GM23338 (cell line): ENCODE results near the gene MINDY4. TPM values are rescaled to one million over a fixed set of nuclear protein-coding genes. Genes with fewer than 3 reads are reported as not detected.

Experiments used
- ATAC-seq: fragments of 200-7000 bp; cut with Tn5 transposase; 3 replicates; pipeline ENCODE4 v1.9.1; 2020
- DNase-seq: peaks from one replicate; pipeline ENCODE4 v3.0.0-alpha.2; 2015; ENCODE audit warnings: low spot score
- H2AFZ ChIP-seq: fragments of 200-600 bp; sonication (generic); 2 replicates; pipeline ENCODE4 v1.8.0; 2016; ENCODE audit warnings: antibody characterized with exemption, mild to moderate bottlenecking, moderate library complexity
- H3F3A ChIP-seq: fragments of 200-600 bp; sonication (generic); replicated peaks from 2 replicates; pipeline ENCODE4 v1.8.0; 2017; ENCODE audit warnings: antibody characterized with exemption, mixed run types, low read depth
- H3K27ac ChIP-seq: fragments of 200-600 bp; sonication (generic); 2 replicates; pipeline ENCODE4 v1.6.1; 2016; ENCODE audit warnings: low read depth
- H3K27me3 ChIP-seq: fragments of 200-600 bp; sonication (generic); 2 replicates; pipeline ENCODE4 v1.8.0; 2016; ENCODE audit warnings: mild to moderate bottlenecking, mixed run types, moderate library complexity; ENCODE audit not compliant: insufficient read depth
- H3K36me3 ChIP-seq: fragments of 200-600 bp; sonication (generic); 2 replicates; pipeline ENCODE4 v1.8.0; 2016; ENCODE audit warnings: mild to moderate bottlenecking; ENCODE audit not compliant: insufficient read depth
- H3K4me1 ChIP-seq: fragments of 200-600 bp; sonication (generic); 2 replicates; pipeline ENCODE4 v1.8.0; 2016; ENCODE audit warnings: mild to moderate bottlenecking, moderate library complexity; ENCODE audit not compliant: insufficient read depth
- H3K4me2 ChIP-seq: fragments of 200-600 bp; sonication (generic); 2 replicates; pipeline ENCODE4 v1.7.1; 2017; ENCODE audit warnings: mixed run types
- H3K4me3 ChIP-seq: fragments of 200-600 bp; sonication (generic); 2 replicates; pipeline ENCODE4 v1.6.1; 2016; ENCODE audit warnings: mixed run types
- H3K79me2 ChIP-seq: fragments of 200-600 bp; sonication (generic); replicated peaks from 2 replicates; pipeline ENCODE4 v1.8.0; 2017; ENCODE audit warnings: mild to moderate bottlenecking; ENCODE audit not compliant: insufficient read depth
- H3K9me2 ChIP-seq: fragments of 200-600 bp; sonication (generic); 2 replicates; pipeline ENCODE4 v1.8.0; 2017; ENCODE audit not compliant: insufficient read depth
- H4K20me1 ChIP-seq: fragments of 200-600 bp; sonication (generic); replicated peaks from 2 replicates; pipeline ENCODE4 v1.8.0; 2017; ENCODE audit warnings: mild to moderate bottlenecking; ENCODE audit not compliant: insufficient read depth
- H3K27ac Mint-ChIP-seq: 2 replicates; pipeline ENCODE4 v1.8.0; 2020; ENCODE audit warnings: inconsistent platforms, mild to moderate bottlenecking, moderate library complexity, mixed read lengths
- H3K27me3 Mint-ChIP-seq: 3 replicates; pipeline ENCODE4 v1.8.0; 2022; ENCODE audit warnings: low read depth, mild to moderate bottlenecking, moderate library complexity, mixed read lengths, inconsistent platforms; ENCODE audit not compliant: insufficient read depth, poor library complexity
- H3K36me3 Mint-ChIP-seq: 3 replicates; pipeline ENCODE4 v1.8.0; 2021; ENCODE audit warnings: low read depth, mild to moderate bottlenecking, inconsistent platforms, moderate library complexity, mixed read lengths
- H3K4me1 Mint-ChIP-seq: 3 replicates; pipeline ENCODE4 v1.8.0; 2020; ENCODE audit warnings: mild to moderate bottlenecking, inconsistent platforms, mixed read lengths
- H3K4me3 Mint-ChIP-seq: 3 replicates; pipeline ENCODE4 v1.8.0; 2021; ENCODE audit warnings: moderate library complexity, mild to moderate bottlenecking, inconsistent platforms, mixed read lengths
- H3K9me3 Mint-ChIP-seq: 3 replicates; pipeline ENCODE4 v1.8.0; 2020; ENCODE audit warnings: moderate library complexity, mild to moderate bottlenecking, inconsistent platforms, mixed read lengths
- CREB1 ChIP-seq: fragments of 250-450 bp; sonication (Bioruptor Pico); IDR thresholded peaks from 2 replicates; pipeline ENCODE4 v1.5.0; 2020; ENCODE audit warnings: low read depth, mild to moderate bottlenecking, moderate library complexity
- EZH2 ChIP-seq: fragments of 200-600 bp; sonication (generic); IDR thresholded peaks from one replicate; pipeline ENCODE4 v1.8.0; 2017; ENCODE audit warnings: antibody characterized with exemption, mild to moderate bottlenecking, low read depth; ENCODE audit not compliant: unreplicated experiment
- EZH2phosphoT487 ChIP-seq: fragments of 200-600 bp; sonication (generic); IDR thresholded peaks from one replicate; pipeline ENCODE4 v1.8.1; 2018; ENCODE audit warnings: antibody characterized with exemption; ENCODE audit not compliant: unreplicated experiment
- JUNB ChIP-seq: IDR thresholded peaks from one replicate; pipeline ENCODE4 v1.6.1; 2016; ENCODE audit warnings: antibody characterized with exemption; ENCODE audit not compliant: unreplicated experiment
- NANOG ChIP-seq: IDR thresholded peaks from 2 replicates; pipeline ENCODE4 v1.6.1; 2016; ENCODE audit warnings: antibody characterized with exemption, borderline replicate concordance
- POLR2AphosphoS5 ChIP-seq: IDR thresholded peaks from 2 replicates; pipeline ENCODE4 v1.6.1; 2016; ENCODE audit warnings: antibody characterized with exemption, low read depth
- STAT1 ChIP-seq: IDR thresholded peaks from one replicate; pipeline ENCODE4 v1.6.1; 2016; ENCODE audit warnings: antibody characterized with exemption; ENCODE audit not compliant: unreplicated experiment
- ZNF114 ChIP-seq: fragments of 250-450 bp; sonication (Bioruptor Pico); IDR thresholded peaks from 2 replicates; pipeline ENCODE4 v1.5.0; 2020; ENCODE audit warnings: mild to moderate bottlenecking, moderate library complexity
- ZNF331 ChIP-seq: fragments of 250-450 bp; sonication (Bioruptor Pico); IDR thresholded peaks from 2 replicates; pipeline ENCODE4 v1.5.0; 2020; ENCODE audit warnings: low read depth, mild to moderate bottlenecking, moderate library complexity
- polyA plus RNA-seq: library from polyadenylated mRNA; unstranded; fragments of >200 nt; fragmentation: Nextera tagmentation; extraction: Ambion mirVana; gene quantifications from 2 replicates; pipeline ENCODE4 v1.2.1, GENCODE V29; 2016
- total RNA-seq: library from RNA; depleted of rRNA; stranded (reverse); fragments of >200 nt; shearing (Covaris generic); gene quantifications from 2 replicates; pipeline ENCODE4 v1.2.3, GENCODE V29; 2014
- TF ChIP-seq, protein P1 (sequence below): IDR thresholded peaks from one replicate; pipeline ENCODE4 v1.6.1; 2018; ENCODE audit warnings: antibody characterized with exemption; ENCODE audit not compliant: unreplicated experiment
- TF ChIP-seq, protein P2 (sequence below), 2 experiments: fragments of 200-600 bp in 1 of 2; sonication (generic) in 1 of 2; conservative IDR thresholded peaks; 2 replicates each; pipeline versions ENCODE4 v1.5.1 to v1.6.1; 2016 to 2017; ENCODE audit warnings: antibody characterized with exemption in 2 of 2, low read depth in 2 of 2, mild to moderate bottlenecking in 2 of 2, moderate library complexity in 1 of 2
- TF ChIP-seq, protein P3 (sequence below): IDR thresholded peaks from 2 replicates; pipeline ENCODE4 v1.6.1; 2016; ENCODE audit warnings: antibody characterized with exemption

MINDY4 gene
- total and polyA plus RNA-seq, 2 experiments from 2014 or later = 1.7 to 4.4 TPM

DNA sequence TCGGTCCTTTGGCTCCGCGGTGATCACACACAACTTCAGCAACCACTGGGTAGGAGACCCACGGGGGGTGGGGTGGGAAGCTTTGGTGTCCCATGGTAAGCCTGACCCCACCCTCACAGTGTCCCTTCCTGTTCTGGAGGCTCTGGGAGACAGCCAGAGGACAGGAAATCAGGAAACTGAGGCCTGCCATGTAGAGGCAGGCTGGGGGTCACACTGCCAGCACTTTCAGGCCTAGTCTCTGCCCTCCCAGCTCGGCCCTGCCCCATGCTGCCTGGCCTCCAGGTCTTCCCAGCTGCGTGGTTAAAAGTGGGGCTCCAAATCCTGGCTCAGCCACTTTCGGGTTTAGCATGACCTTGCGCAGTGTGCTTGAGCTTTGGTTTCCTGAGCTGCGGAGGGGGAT lies 151.4 kb downstream of the MINDY4 start:
- H3F3A ChIP-seq = no peaks in the 10 kb centered on the region
- no peak for DNase-seq

More for the DNA sequence above, 151.4 kb downstream of the MINDY4 start:
- Histone ChIP-seq H3K4me3 (no peak overlapping the region), H3K4me1 (no peaks in the 10 kb centered on the region), H3K27ac (no peak overlapping the region), H2AFZ (no peak overlapping the region), H3K36me3 (no peaks in the 10 kb centered on the region), H3K79me2 (no peaks in the 10 kb centered on the region), H3K9me2 (no peaks in the 10 kb centered on the region), H3K27me3 (no peaks in the 10 kb centered on the region), H4K20me1 (no peaks in the 10 kb centered on the region), H3K4me2 (no peak overlapping the region)
- ATAC-seq = no peak
- H3K9me3 Mint-ChIP-seq = no peaks in the 10 kb centered on the region
- H3K36me3 Mint-ChIP-seq = no peaks in the 10 kb centered on the region
- H3K27me3 Mint-ChIP-seq = peaks cover 10% of the 10 kb centered on the region
- TF ChIP-seq STAT1 = no peak
- TF ChIP-seq, protein P1, sequence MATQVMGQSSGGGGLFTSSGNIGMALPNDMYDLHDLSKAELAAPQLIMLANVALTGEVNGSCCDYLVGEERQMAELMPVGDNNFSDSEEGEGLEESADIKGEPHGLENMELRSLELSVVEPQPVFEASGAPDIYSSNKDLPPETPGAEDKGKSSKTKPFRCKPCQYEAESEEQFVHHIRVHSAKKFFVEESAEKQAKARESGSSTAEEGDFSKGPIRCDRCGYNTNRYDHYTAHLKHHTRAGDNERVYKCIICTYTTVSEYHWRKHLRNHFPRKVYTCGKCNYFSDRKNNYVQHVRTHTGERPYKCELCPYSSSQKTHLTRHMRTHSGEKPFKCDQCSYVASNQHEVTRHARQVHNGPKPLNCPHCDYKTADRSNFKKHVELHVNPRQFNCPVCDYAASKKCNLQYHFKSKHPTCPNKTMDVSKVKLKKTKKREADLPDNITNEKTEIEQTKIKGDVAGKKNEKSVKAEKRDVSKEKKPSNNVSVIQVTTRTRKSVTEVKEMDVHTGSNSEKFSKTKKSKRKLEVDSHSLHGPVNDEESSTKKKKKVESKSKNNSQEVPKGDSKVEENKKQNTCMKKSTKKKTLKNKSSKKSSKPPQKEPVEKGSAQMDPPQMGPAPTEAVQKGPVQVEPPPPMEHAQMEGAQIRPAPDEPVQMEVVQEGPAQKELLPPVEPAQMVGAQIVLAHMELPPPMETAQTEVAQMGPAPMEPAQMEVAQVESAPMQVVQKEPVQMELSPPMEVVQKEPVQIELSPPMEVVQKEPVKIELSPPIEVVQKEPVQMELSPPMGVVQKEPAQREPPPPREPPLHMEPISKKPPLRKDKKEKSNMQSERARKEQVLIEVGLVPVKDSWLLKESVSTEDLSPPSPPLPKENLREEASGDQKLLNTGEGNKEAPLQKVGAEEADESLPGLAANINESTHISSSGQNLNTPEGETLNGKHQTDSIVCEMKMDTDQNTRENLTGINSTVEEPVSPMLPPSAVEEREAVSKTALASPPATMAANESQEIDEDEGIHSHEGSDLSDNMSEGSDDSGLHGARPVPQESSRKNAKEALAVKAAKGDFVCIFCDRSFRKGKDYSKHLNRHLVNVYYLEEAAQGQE = no peak
- TF ChIP-seq ZNF114 (CRISPR knock-in tag) = no peak
- TF ChIP-seq, protein P2, sequence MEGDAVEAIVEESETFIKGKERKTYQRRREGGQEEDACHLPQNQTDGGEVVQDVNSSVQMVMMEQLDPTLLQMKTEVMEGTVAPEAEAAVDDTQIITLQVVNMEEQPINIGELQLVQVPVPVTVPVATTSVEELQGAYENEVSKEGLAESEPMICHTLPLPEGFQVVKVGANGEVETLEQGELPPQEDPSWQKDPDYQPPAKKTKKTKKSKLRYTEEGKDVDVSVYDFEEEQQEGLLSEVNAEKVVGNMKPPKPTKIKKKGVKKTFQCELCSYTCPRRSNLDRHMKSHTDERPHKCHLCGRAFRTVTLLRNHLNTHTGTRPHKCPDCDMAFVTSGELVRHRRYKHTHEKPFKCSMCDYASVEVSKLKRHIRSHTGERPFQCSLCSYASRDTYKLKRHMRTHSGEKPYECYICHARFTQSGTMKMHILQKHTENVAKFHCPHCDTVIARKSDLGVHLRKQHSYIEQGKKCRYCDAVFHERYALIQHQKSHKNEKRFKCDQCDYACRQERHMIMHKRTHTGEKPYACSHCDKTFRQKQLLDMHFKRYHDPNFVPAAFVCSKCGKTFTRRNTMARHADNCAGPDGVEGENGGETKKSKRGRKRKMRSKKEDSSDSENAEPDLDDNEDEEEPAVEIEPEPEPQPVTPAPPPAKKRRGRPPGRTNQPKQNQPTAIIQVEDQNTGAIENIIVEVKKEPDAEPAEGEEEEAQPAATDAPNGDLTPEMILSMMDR (conservative IDR thresholded peaks at IDR 0.05; ENCODE audit: low read depth in 2 of 2) = no peak
- no peak for TF ChIP-seq EZH2phosphoT487
- no peak for TF ChIP-seq ZNF331
- TF ChIP-seq POLR2AphosphoS5 = no peak
- TF ChIP-seq, protein P3, sequence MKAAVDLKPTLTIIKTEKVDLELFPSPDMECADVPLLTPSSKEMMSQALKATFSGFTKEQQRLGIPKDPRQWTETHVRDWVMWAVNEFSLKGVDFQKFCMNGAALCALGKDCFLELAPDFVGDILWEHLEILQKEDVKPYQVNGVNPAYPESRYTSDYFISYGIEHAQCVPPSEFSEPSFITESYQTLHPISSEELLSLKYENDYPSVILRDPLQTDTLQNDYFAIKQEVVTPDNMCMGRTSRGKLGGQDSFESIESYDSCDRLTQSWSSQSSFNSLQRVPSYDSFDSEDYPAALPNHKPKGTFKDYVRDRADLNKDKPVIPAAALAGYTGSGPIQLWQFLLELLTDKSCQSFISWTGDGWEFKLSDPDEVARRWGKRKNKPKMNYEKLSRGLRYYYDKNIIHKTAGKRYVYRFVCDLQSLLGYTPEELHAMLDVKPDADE = no peak
- no peak for TF ChIP-seq JUNB
- TF ChIP-seq CREB1 (CRISPR knock-in tag) = no peak
- no peak for TF ChIP-seq EZH2
- TF ChIP-seq NANOG = no peak
- no peak overlapping the region for H3K27ac Mint-ChIP-seq
- no peaks in the 10 kb centered on the region for H3K4me1 Mint-ChIP-seq
- H3K4me3 Mint-ChIP-seq = no peak overlapping the region
